HEK293 (cell line): ENCODE results near the gene RUVBL1.

Experiments used
- CTCF ChIA-PET: fragments of 350-600 bp; formaldehyde crosslinking; extraction: SDS; loops from one replicate; lab custom pipeline; 2021; ENCODE audit warnings: antibody characterized with exemption; lab: Yijun Ruan, JAX
- POLR2A ChIA-PET: fragments of 300-600 bp; formaldehyde crosslinking; extraction: SDS; loops from one replicate; lab custom pipeline; 2020; ENCODE audit warnings: antibody characterized with exemption, inconsistent platforms; lab: Yijun Ruan, JAX
- H3K27ac ChIP-seq: fragments of 200-500 bp; sonication (Bioruptor generic); 2 replicates; pipeline ENCODE4 v1.5.1; 2014; ENCODE audit warnings: low read depth, low read length, control low read depth, inconsistent platforms; ENCODE audit errors: extremely low read depth
- H3K36me3 ChIP-seq, 2 experiments: fragments of 200-500 bp in 1 of 2; sonication (Bioruptor generic) in 1 of 2; 1 replicate in 1 of 2; 2 replicates in 1 of 2; pipeline ENCODE4 v1.5.1; 2014 to 2017; ENCODE audit warnings: inconsistent platforms in 2 of 2, low read length in 2 of 2; ENCODE audit not compliant: control insufficient read depth in 2 of 2, insufficient read depth in 1 of 2
- H3K4me1 ChIP-seq: fragments of 200-500 bp; sonication (Bioruptor generic); 2 replicates; pipeline ENCODE4 v1.5.1; 2014; ENCODE audit warnings: mild to moderate bottlenecking, low read length, inconsistent platforms; ENCODE audit not compliant: control insufficient read depth, insufficient read depth
- H3K4me3 ChIP-seq: 2 replicates; pipeline ENCODE4 v1.5.1; 2011; ENCODE audit warnings: low read depth, mild to moderate bottlenecking, control low read depth, low read length, moderate library complexity
- H3K9me3 ChIP-seq: fragments of 200-500 bp; sonication (Bioruptor generic); 2 replicates; pipeline ENCODE4 v1.5.1; 2014; ENCODE audit warnings: low read depth, low read length, inconsistent platforms; ENCODE audit not compliant: control insufficient read depth, insufficient read depth
- ATF2 ChIP-seq: fragments of 450-650 bp; formaldehyde crosslinking; IDR thresholded peaks from 2 replicates; pipeline ENCODE4 v1.5.1; 2016; ENCODE audit warnings: missing biosample characterization, missing genetic modification characterization, low read depth
- EGR2 ChIP-seq: fragments of 450-650 bp; formaldehyde crosslinking; IDR thresholded peaks from 2 replicates; pipeline ENCODE4 v1.5.1; 2016; ENCODE audit warnings: low read depth, missing biosample characterization, missing genetic modification characterization
- HIC1 ChIP-seq: fragments of 450-650 bp; formaldehyde crosslinking; IDR thresholded peaks from 2 replicates; pipeline ENCODE4 v1.5.1; 2016; ENCODE audit warnings: missing biosample characterization, missing genetic modification characterization
- PRDM10 ChIP-seq: fragments of 450-650 bp; formaldehyde crosslinking; IDR thresholded peaks from 2 replicates; pipeline ENCODE4 v1.5.1; 2016; ENCODE audit warnings: missing biosample characterization, missing genetic modification characterization
- SCRT1 ChIP-seq: fragments of 450-650 bp; formaldehyde crosslinking; IDR thresholded peaks from 2 replicates; pipeline ENCODE4 v1.5.1; 2016; ENCODE audit warnings: missing biosample characterization, missing genetic modification characterization, borderline replicate concordance
- SP3 ChIP-seq: fragments of 450-650 bp; formaldehyde crosslinking; IDR thresholded peaks from 2 replicates; pipeline ENCODE4 v1.5.1; 2016; ENCODE audit warnings: missing biosample characterization, missing genetic modification characterization
- ZBTB48 ChIP-seq: fragments of 450-650 bp; formaldehyde crosslinking; IDR thresholded peaks from 2 replicates; pipeline ENCODE4 v1.5.1; 2016; ENCODE audit warnings: missing biosample characterization, missing genetic modification characterization
- ZFHX2 ChIP-seq: fragments of 450-650 bp; formaldehyde crosslinking; conservative IDR thresholded peaks from 2 replicates; pipeline ENCODE4 v1.5.1; 2016; ENCODE audit warnings: missing biosample characterization, missing genetic modification characterization
- ZNF280C ChIP-seq: fragments of 450-650 bp; formaldehyde crosslinking; IDR thresholded peaks from 2 replicates; pipeline ENCODE4 v1.5.1; 2016; ENCODE audit warnings: missing biosample characterization, missing genetic modification characterization
- ZNF324 ChIP-seq: fragments of 450-650 bp; formaldehyde crosslinking; IDR thresholded peaks from 2 replicates; pipeline ENCODE4 v1.5.1; 2016; ENCODE audit warnings: missing biosample characterization, missing genetic modification characterization
- ZNF341 ChIP-seq: fragments of 450-650 bp; formaldehyde crosslinking; IDR thresholded peaks from 2 replicates; pipeline ENCODE4; 2016; ENCODE audit warnings: low read depth, missing biosample characterization, missing genetic modification characterization
- ZNF433 ChIP-seq: fragments of 450-650 bp; formaldehyde crosslinking; IDR thresholded peaks from 2 replicates; pipeline ENCODE4 v1.5.1; 2016; ENCODE audit warnings: missing biosample characterization, missing genetic modification characterization, low read depth
- ZNF561 ChIP-seq: fragments of 450-650 bp; IDR thresholded peaks from 2 replicates; pipeline ENCODE4 v1.5.1; 2018; ENCODE audit warnings: missing biosample characterization, missing genetic modification characterization, borderline replicate concordance
- ZNF660 ChIP-seq: fragments of 450-650 bp; IDR thresholded peaks from 2 replicates; pipeline ENCODE4 v1.5.1; 2018; ENCODE audit warnings: missing biosample characterization, mild to moderate bottlenecking, missing genetic modification characterization
- ZNF791 ChIP-seq: fragments of 450-650 bp; formaldehyde crosslinking; IDR thresholded peaks from 2 replicates; pipeline ENCODE4 v1.5.1; 2016; ENCODE audit warnings: missing biosample characterization, missing genetic modification characterization
- ZNF830 ChIP-seq: fragments of 450-650 bp; IDR thresholded peaks from 2 replicates; pipeline ENCODE4 v1.5.0; 2018; ENCODE audit warnings: missing biosample characterization, missing genetic modification characterization, low read depth, mild to moderate bottlenecking, moderate library complexity
- ZSCAN16 ChIP-seq: fragments of 450-650 bp; formaldehyde crosslinking; IDR thresholded peaks from 2 replicates; pipeline ENCODE4 v1.5.1; 2016; ENCODE audit warnings: missing biosample characterization, missing genetic modification characterization

RUVBL1 gene

GRCh38 chr3:128051459-128051836 lies 72.2 kb downstream of the RUVBL1 start (continued):
- TF ChIP-seq ZNF280C (tag by site-specific recombination) (no peak), HIC1 (tag by site-specific recombination) (peak; percentile 25; the same call in 1 of the 2 replicates), ZNF324 (0 out of 2 replicates have a peak, but pooled peaks have one; percentile 21)

- CTCF ChIA-PET: no interaction called here
- no peak overlapping the region for H3K27ac ChIP-seq
- no peak overlapping the region for H3K4me3 ChIP-seq
- 0 out of 2 replicates have a peak, but pooled peaks cover 4% of the 10 kb centered on the region for H3K4me1 ChIP-seq
- no peak for TF ChIP-seq ZSCAN16
- no peak for TF ChIP-seq SP3
- TF ChIP-seq ZNF660 (tag by site-specific recombination): 0 out of 2 replicates have a peak, but pooled peaks have one; percentile 41
- TF ChIP-seq ZBTB48 (tag by site-specific recombination): peak; percentile 17; the same call in 1 of the 2 replicates
- no peak for TF ChIP-seq ATF2 (tag by site-specific recombination)
- TF ChIP-seq ZNF791: no peak
- TF ChIP-seq SCRT1 (tag by site-specific recombination): no peak
- TF ChIP-seq ZNF433: no peak
- TF ChIP-seq PRDM10 (tag by site-specific recombination): no peak
- no peak for TF ChIP-seq ZNF561 (tag by site-specific recombination)
- no peak for TF ChIP-seq ZNF341 (tag by site-specific recombination)
- POLR2A ChIA-PET: no interaction called here
- H3K9me3 ChIP-seq: no peaks in the 10 kb centered on the region
- H3K36me3 ChIP-seq: peaks cover 0 to 25% of the 10 kb centered on the region in 2 experiments; a peak in 1 of 3 replicates
These were observed 73.0 kb downstream of the RUVBL1 start for GRCh38 chr3:128050597-128050996.

GRCh38 chr3:128041344-128041743 lies 82.3 kb downstream of the RUVBL1 start:
- ChIA-PET POLR2A (no interaction called here), CTCF (no interaction called here)

More at GRCh38 chr3:128041344-128041743, 82.3 kb downstream of the RUVBL1 start:
- Histone ChIP-seq H3K4me1 (no peaks in the 10 kb centered on the region), H3K27ac (no peak overlapping the region), H3K4me3 (no peak overlapping the region), H3K36me3 (no peaks in the 10 kb centered on the region), H3K9me3 (no peaks in the 10 kb centered on the region)
- TF ChIP-seq ZFHX2 (tag by site-specific recombination) (0 out of 2 replicates have a peak, but pooled peaks have one; percentile 7), ZNF830 (no peak), EGR2 (tag by site-specific recombination) (peak; percentile 12; the same call in 1 of the 2 replicates)
